A673 (cell line): ENCODE measurements around the gene ADARB2.

Source experiments
- EZH2 ChIP-seq: fragments of 200-600 bp; sonication (generic); IDR thresholded peaks from 2 replicates; pipeline ENCODE4 v1.6.1; 2017; ENCODE audit warnings: borderline replicate concordance, low read depth, mild to moderate bottlenecking, mixed read lengths, antibody characterized with exemption, low read length; ENCODE audit not compliant: poor library complexity, severe bottlenecking
- TF ChIP-seq, protein P1 (sequence below): fragments of 300-800, 200-600 bp; sonication (generic); conservative IDR thresholded peaks from 2 replicates; pipeline ENCODE4 v1.5.1; 2017; ENCODE audit warnings: low read depth, mild to moderate bottlenecking, antibody characterized with exemption, low read length, moderate library complexity, mixed read lengths

DNA sequence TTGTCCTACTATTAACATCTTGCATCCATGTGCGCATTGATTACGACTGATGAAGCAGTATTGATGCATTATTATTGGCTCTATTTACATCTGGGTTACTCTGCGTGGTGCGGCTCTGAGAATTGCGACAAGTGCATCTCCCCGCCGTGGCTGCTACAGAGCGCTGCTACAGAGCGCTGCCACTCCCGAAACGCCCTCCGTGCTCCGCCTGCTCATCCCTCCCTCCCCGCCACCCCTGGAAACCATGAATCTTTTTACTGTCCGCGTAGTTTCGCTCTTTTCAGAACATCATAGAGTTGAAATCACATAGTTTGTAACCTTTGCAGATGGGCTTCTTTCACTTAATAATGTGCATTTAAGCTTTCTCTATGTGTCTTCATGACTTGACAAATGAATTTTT lies 74.1 kb downstream of the ADARB2 start:
- TF ChIP-seq, protein P1, sequence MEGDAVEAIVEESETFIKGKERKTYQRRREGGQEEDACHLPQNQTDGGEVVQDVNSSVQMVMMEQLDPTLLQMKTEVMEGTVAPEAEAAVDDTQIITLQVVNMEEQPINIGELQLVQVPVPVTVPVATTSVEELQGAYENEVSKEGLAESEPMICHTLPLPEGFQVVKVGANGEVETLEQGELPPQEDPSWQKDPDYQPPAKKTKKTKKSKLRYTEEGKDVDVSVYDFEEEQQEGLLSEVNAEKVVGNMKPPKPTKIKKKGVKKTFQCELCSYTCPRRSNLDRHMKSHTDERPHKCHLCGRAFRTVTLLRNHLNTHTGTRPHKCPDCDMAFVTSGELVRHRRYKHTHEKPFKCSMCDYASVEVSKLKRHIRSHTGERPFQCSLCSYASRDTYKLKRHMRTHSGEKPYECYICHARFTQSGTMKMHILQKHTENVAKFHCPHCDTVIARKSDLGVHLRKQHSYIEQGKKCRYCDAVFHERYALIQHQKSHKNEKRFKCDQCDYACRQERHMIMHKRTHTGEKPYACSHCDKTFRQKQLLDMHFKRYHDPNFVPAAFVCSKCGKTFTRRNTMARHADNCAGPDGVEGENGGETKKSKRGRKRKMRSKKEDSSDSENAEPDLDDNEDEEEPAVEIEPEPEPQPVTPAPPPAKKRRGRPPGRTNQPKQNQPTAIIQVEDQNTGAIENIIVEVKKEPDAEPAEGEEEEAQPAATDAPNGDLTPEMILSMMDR: no peak
- no peak for TF ChIP-seq EZH2
